ENCODE results near the gene SLC9B2.

Gene SLC9B2

DNA sequence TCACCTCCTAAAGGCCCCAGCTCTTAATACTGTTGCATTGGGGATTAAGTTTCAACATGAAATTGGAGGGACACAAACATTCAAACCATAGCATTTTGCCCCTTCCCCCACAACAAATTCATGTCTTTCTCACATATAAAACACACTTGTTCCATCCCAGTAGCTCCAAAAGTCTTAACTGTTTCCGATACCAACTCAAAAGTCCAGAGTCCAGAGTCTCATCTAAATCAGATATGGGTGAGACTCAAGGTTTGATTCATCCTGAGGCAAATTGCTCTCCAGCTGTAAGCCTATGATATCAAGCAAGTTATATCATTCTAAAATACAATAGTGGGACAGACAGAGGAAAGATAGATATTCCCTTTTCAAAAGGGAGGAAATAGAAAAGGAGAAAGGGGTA, 65.8 kb downstream of the SLC9B2 start:
- no peak overlapping the region for H3K23ac ChIP-seq (ENCODE audit: low read length)

DNA sequence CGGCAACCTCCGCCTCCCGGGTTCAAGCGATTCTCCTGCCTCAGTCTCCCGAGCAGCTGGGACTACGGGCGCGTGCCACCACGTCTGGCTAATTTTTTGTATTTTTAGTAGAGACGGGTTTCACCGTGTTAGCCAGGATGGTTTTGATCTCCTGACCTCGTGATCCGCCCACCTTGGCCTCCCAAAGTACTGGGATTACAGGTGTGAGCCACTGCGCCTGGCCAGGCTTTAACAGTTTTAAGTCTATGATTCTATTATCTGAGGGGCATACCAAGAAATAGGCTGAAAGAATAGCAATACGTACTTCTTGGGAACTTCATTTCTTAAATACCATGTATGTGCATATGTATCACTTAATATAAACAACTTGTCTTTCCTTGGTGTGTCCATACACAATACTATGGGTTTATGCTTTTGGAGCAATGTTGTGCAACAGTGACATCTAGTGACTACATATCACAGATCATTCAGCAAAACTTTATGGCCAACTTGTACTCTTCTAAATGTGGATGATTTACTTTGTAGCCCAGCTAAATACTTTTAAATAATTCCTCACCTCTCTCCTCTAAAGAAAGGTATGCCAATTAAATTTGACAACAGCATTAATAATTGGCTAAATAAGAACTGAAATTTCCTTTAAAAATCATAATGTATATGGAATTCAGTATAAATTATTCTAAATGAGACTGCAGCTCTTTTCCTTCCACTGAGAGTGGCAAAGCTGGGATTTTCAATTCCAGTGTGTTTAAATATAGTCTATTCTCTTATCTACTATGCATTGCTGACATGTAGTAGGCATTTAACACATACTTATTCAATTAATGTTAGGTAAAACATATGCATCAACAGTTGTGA, 67.5 kb downstream of the SLC9B2 start:
- Histone ChIP-seq H3K9ac (ENCODE audit: low read length) (no peak overlapping the region), H3K18ac (ENCODE audit: low read length) (no peak overlapping the region), H2BK120ac (ENCODE audit: insufficient read depth, low read length, poor library complexity) (no peak overlapping the region), H2AFZ (ENCODE audit: insufficient read depth, low read length, poor library complexity) (no peak overlapping the region), H3K14ac (ENCODE audit: low read length) (no peak overlapping the region), H3K4me2 (ENCODE audit: low read length) (no peak overlapping the region), H3K27me3 (ENCODE audit: insufficient read depth, low read length) (no peaks in the 10 kb centered on the region), H3K4me3 (ENCODE audit: low read depth, low read length) (no peak overlapping the region), H3K23ac (ENCODE audit: low read length) (no peak overlapping the region), H3K9me3 (ENCODE audit: insufficient read depth, low read depth, low read length) (no peaks in the 10 kb centered on the region), H3K79me2 (ENCODE audit: control insufficient read depth, insufficient read depth, low read length, poor library complexity) (no peaks in the 10 kb centered on the region), H3K79me1 (ENCODE audit: low read length) (no peaks in the 10 kb centered on the region), H3K27ac (ENCODE audit: low read depth, low read length) (no peak overlapping the region), H2AK5ac (ENCODE audit: low read length) (no peak overlapping the region), H3K4me1 (ENCODE audit: control insufficient read depth in 1 of 2, insufficient read depth in 2 of 2, low read length in 2 of 2) (peaks cover 0 to 2% of the 10 kb centered on the region in 2 experiments), H4K91ac (ENCODE audit: low read depth, low read length) (no peak overlapping the region), H2BK5ac (ENCODE audit: low read depth, low read length, poor library complexity) (no peak overlapping the region), H2BK12ac (ENCODE audit: low read length) (no peak overlapping the region), H4K12ac (ENCODE audit: low read depth, low read length) (no peak overlapping the region), H3K36me3 (ENCODE audit: control insufficient read depth in 1 of 2, insufficient read depth in 2 of 2, low read length in 2 of 2) (no peaks in the 10 kb centered on the region), H3K4ac (ENCODE audit: low read depth, low read length) (no peak overlapping the region), H4K8ac (ENCODE audit: low read depth, low read length) (no peak overlapping the region)
- peak; percentile 35 to 86 for DNase-seq
- no CpG with 5 or more reads among the region's 15 CpGs for WGBS (ENCODE audit: extremely low coverage, insufficient coverage, insufficient read length)

More for the DNA sequence above, 65.8 kb downstream of the SLC9B2 start:
- H2BK5ac ChIP-seq (ENCODE audit: low read depth, low read length, poor library complexity) = no peak overlapping the region
- DNase-seq = no peak
- H3K27me3 ChIP-seq (ENCODE audit: insufficient read depth, low read length) = no peaks in the 10 kb centered on the region
- no peak overlapping the region for H4K91ac ChIP-seq (ENCODE audit: low read depth, low read length)
- H3K14ac ChIP-seq (ENCODE audit: low read length) = no peak overlapping the region
- WGBS (ENCODE audit: extremely low coverage, insufficient coverage, insufficient read length) = no CpG with 5 or more reads among the region's 1 CpG
- H4K8ac ChIP-seq (ENCODE audit: low read depth, low read length) = no peak overlapping the region
- no peak overlapping the region for H2AK5ac ChIP-seq (ENCODE audit: low read length)
- H3K36me3 ChIP-seq (ENCODE audit: control insufficient read depth in 1 of 2, insufficient read depth in 2 of 2, low read length in 2 of 2) = no peaks in the 10 kb centered on the region
- H3K18ac ChIP-seq (ENCODE audit: low read length) = no peak overlapping the region
- no peak overlapping the region for H4K12ac ChIP-seq (ENCODE audit: low read depth, low read length)
- H3K79me1 ChIP-seq (ENCODE audit: low read length) = no peaks in the 10 kb centered on the region
- H2BK12ac ChIP-seq (ENCODE audit: low read length) = no peak overlapping the region
- no peak overlapping the region for H2BK120ac ChIP-seq (ENCODE audit: insufficient read depth, low read length, poor library complexity)
- no peak overlapping the region for H3K4me2 ChIP-seq (ENCODE audit: low read length)
- no peaks in the 10 kb centered on the region for H3K79me2 ChIP-seq (ENCODE audit: control insufficient read depth, insufficient read depth, low read length, poor library complexity)
- H3K9ac ChIP-seq (ENCODE audit: low read length) = no peak overlapping the region
- H3K4me1 ChIP-seq (ENCODE audit: control insufficient read depth in 1 of 2, insufficient read depth in 2 of 2, low read length in 2 of 2) = peaks cover 0 to 2% of the 10 kb centered on the region in 2 experiments
- H3K9me3 ChIP-seq (ENCODE audit: insufficient read depth, low read depth, low read length) = no peaks in the 10 kb centered on the region
- no peak overlapping the region for H2AFZ ChIP-seq (ENCODE audit: insufficient read depth, low read length, poor library complexity)
- no peak overlapping the region for H3K4ac ChIP-seq (ENCODE audit: low read depth, low read length)
- H3K4me3 ChIP-seq (ENCODE audit: low read depth, low read length) = no peak overlapping the region
- no peak overlapping the region for H3K27ac ChIP-seq (ENCODE audit: low read depth, low read length)

DNA sequence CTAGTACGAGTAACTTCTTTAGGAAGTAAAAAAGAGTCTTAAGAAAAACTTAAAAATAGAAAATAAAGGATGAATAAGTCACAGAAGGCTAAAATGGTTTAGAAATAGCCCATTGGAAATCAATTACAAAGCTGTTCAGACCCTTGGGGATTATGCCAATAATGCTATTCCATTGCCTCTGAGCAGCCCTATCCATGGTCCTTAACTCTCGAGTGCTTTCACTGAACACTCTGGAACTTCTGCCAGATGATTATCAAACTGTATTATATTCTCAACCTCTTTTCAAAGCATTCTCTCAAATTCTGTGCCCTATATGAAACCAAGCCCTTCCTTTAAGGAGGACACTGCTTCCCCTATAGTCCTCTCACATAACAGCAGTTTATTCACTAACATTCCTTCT, 74.0 kb downstream of the SLC9B2 start:
- H4K91ac ChIP-seq (ENCODE audit: low read depth, low read length) = no peak overlapping the region
- no peaks in the 10 kb centered on the region for H3K27me3 ChIP-seq (ENCODE audit: insufficient read depth, low read length)
- no peaks in the 10 kb centered on the region for H3K36me3 ChIP-seq (ENCODE audit: control insufficient read depth in 1 of 2, insufficient read depth in 2 of 2, low read length in 2 of 2)
- peaks cover 2% of the 10 kb centered on the region for H3K9me3 ChIP-seq (ENCODE audit: insufficient read depth, low read depth, low read length)
- H3K4me2 ChIP-seq (ENCODE audit: low read length) = no peak overlapping the region
- no peak overlapping the region for H3K4ac ChIP-seq (ENCODE audit: low read depth, low read length)
- H3K4me1 ChIP-seq (ENCODE audit: control insufficient read depth in 1 of 2, insufficient read depth in 2 of 2, low read length in 2 of 2) = no peaks in the 10 kb centered on the region
- no peak overlapping the region for H4K12ac ChIP-seq (ENCODE audit: low read depth, low read length)
- H3K4me3 ChIP-seq (ENCODE audit: low read depth, low read length) = no peak overlapping the region
- no peak overlapping the region for H2AK5ac ChIP-seq (ENCODE audit: low read length)
- no peak for DNase-seq
- H3K27ac ChIP-seq (ENCODE audit: low read depth, low read length) = no peak overlapping the region
- H3K79me2 ChIP-seq (ENCODE audit: control insufficient read depth, insufficient read depth, low read length, poor library complexity) = no peaks in the 10 kb centered on the region
- H3K18ac ChIP-seq (ENCODE audit: low read length) = no peak overlapping the region
- no peak overlapping the region for H2BK5ac ChIP-seq (ENCODE audit: low read depth, low read length, poor library complexity)
- no peak overlapping the region for H2AFZ ChIP-seq (ENCODE audit: insufficient read depth, low read length, poor library complexity)
- H2BK120ac ChIP-seq (ENCODE audit: insufficient read depth, low read length, poor library complexity) = no peak overlapping the region
- no peak overlapping the region for H3K23ac ChIP-seq (ENCODE audit: low read length)
- no peak overlapping the region for H2BK12ac ChIP-seq (ENCODE audit: low read length)
- no peak overlapping the region for H3K9ac ChIP-seq (ENCODE audit: low read length)
- no peaks in the 10 kb centered on the region for H3K79me1 ChIP-seq (ENCODE audit: low read length)
- H3K14ac ChIP-seq (ENCODE audit: low read length) = no peak overlapping the region
- WGBS (ENCODE audit: extremely low coverage, insufficient coverage, insufficient read length) = no CpG with 5 or more reads among the region's 2 CpGs
- no peak overlapping the region for H4K8ac ChIP-seq (ENCODE audit: low read depth, low read length)

DNA sequence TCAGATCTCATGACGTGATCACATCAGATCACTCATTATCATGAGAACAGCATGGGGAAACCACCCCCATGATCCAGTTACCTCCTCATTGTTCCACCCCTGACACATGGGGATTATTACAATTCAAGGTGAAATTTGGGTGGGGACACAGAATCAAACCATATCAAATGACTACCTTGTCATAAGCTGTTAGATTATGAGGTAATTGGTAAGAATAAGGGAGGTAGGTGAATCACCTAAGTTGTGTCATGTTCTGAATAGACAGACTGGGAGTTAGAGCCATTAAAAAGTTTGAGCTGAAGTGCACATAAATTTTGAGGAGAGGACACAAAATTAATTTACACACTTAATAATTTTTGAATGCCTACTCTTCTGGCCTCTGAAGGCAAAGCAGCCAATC, 81.8 kb downstream of the SLC9B2 start:
- Histone ChIP-seq H3K4me2 (ENCODE audit: low read length) (no peak overlapping the region), H3K9ac (ENCODE audit: low read length) (no peak overlapping the region), H3K4ac (ENCODE audit: low read depth, low read length) (no peak overlapping the region), H3K27ac (ENCODE audit: low read depth, low read length) (no peak overlapping the region), H2BK5ac (ENCODE audit: low read depth, low read length, poor library complexity) (no peak overlapping the region), H3K4me1 (ENCODE audit: control insufficient read depth in 1 of 2, insufficient read depth in 2 of 2, low read length in 2 of 2) (no peaks in the 10 kb centered on the region), H3K14ac (ENCODE audit: low read length) (no peak overlapping the region), H3K9me3 (ENCODE audit: insufficient read depth, low read depth, low read length) (peaks cover 6% of the 10 kb centered on the region), H3K18ac (ENCODE audit: low read length) (no peak overlapping the region), H2AK5ac (ENCODE audit: low read length) (no peak overlapping the region), H3K4me3 (ENCODE audit: low read depth, low read length) (no peak overlapping the region), H4K91ac (ENCODE audit: low read depth, low read length) (no peak overlapping the region), H4K12ac (ENCODE audit: low read depth, low read length) (no peak overlapping the region), H2BK12ac (ENCODE audit: low read length) (no peak overlapping the region), H3K23ac (ENCODE audit: low read length) (no peak overlapping the region), H2BK120ac (ENCODE audit: insufficient read depth, low read length, poor library complexity) (no peak overlapping the region), H3K36me3 (ENCODE audit: control insufficient read depth in 1 of 2, insufficient read depth in 2 of 2, low read length in 2 of 2) (no peaks in the 10 kb centered on the region), H3K79me2 (ENCODE audit: control insufficient read depth, insufficient read depth, low read length, poor library complexity) (no peaks in the 10 kb centered on the region), H4K8ac (ENCODE audit: low read depth, low read length) (no peak overlapping the region), H3K27me3 (ENCODE audit: insufficient read depth, low read length) (no peaks in the 10 kb centered on the region), H3K79me1 (ENCODE audit: low read length) (no peaks in the 10 kb centered on the region), H2AFZ (ENCODE audit: insufficient read depth, low read length, poor library complexity) (no peak overlapping the region)
- WGBS (ENCODE audit: extremely low coverage, insufficient coverage, insufficient read length) = no CpG with 5 or more reads among the region's 1 CpG
- no peak for DNase-seq

All from trophoblast cell (in vitro differentiated cells and primary cell).